ENCODE results near the gene HSD17B13. TPM values are rescaled to one million over a fixed set of nuclear protein-coding genes. Genes with fewer than 3 reads are reported as not detected.

The HSD17B13 gene
- total and polyA plus RNA-seq, 2 of the 13 experiments (the other 11 are each of a cell fraction or from before 2014, with no cell fraction given), result 0.04 to 0.15 TPM

GRCh38 chr4:87266986-87267385 lies 55.7 kb downstream of the HSD17B13 start:
- 22% methylated on average over 3 of the region's 3 CpGs for WGBS (ENCODE audit: low lambda C conversion rate)
- Histone ChIP-seq H3K27me3 (ENCODE audit: control insufficient read depth in 1 of 2, insufficient read depth in 2 of 2, low read length in 2 of 2) (peaks cover 0 to 3% of the 10 kb centered on the region in 2 experiments; a peak in 1 of 5 replicates), H3K9me3 (ENCODE audit: low read length) (peaks cover 8% of the 10 kb centered on the region), H4K20me1 (ENCODE audit: insufficient read depth, low read length) (no peaks in the 10 kb centered on the region), H2AFZ (ENCODE audit: low read length) (no peak overlapping the region), H3K4me3 (replicated peaks in 1 of 3; ENCODE audit: insufficient read depth in 1 of 3, low read depth in 2 of 3, low read length in 3 of 3) (no peak overlapping the region), H3K9ac (ENCODE audit: insufficient read depth, low read depth, low read length) (no peak overlapping the region), H3K4me1 (ENCODE audit: insufficient read depth, low read length) (peaks cover 6% of the 10 kb centered on the region), H3K27ac (ENCODE audit: extremely low read length, insufficient read depth, low read length) (no peak overlapping the region), H3K79me2 (ENCODE audit: insufficient read depth, low read length) (no peaks in the 10 kb centered on the region), H3K36me3 (replicated peaks in 1 of 2; ENCODE audit: control insufficient read depth in 1 of 2, insufficient read depth in 2 of 2, low read length in 2 of 2) (no peaks in the 10 kb centered on the region), H3K4me2 (ENCODE audit: low read depth, low read length) (no peak overlapping the region)
- FAIRE-seq (no peak), ATAC-seq (no peak), DNase-seq (ENCODE audit: low spot score) (no peak)
- in situ Hi-C loops (cut with HindIII; ENCODE audit: extremely low pct_ligation_motif_present, low pct_unique_long_range_greater_than_20kb), result loop anchor here (25.0 kb wide), 1 partner anchor 570 kb away; the partner anchor contains the start of gene MEPE
- BruUV-seq (replicated peaks), result no TSS peak
- ChIA-PET CTCF (ENCODE audit: low intra/inter-chr PET ratio, low total read pairs) (no interaction called here), POLR2A (no interaction called here)
- intact Hi-C loops (cut with micrococcal nuclease; ENCODE audit: unreplicated experiment), result no loop called here
- no peak for TF ChIP-seq RBM22 (optimal IDR thresholded peaks at IDR 0.05; ENCODE audit: low read length)
- TF ChIP-seq, protein P1, sequence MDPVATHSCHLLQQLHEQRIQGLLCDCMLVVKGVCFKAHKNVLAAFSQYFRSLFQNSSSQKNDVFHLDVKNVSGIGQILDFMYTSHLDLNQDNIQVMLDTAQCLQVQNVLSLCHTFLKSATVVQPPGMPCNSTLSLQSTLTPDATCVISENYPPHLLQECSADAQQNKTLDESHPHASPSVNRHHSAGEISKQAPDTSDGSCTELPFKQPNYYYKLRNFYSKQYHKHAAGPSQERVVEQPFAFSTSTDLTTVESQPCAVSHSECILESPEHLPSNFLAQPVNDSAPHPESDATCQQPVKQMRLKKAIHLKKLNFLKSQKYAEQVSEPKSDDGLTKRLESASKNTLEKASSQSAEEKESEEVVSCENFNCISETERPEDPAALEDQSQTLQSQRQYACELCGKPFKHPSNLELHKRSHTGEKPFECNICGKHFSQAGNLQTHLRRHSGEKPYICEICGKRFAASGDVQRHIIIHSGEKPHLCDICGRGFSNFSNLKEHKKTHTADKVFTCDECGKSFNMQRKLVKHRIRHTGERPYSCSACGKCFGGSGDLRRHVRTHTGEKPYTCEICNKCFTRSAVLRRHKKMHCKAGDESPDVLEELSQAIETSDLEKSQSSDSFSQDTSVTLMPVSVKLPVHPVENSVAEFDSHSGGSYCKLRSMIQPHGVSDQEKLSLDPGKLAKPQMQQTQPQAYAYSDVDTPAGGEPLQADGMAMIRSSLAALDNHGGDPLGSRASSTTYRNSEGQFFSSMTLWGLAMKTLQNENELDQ (CRISPR knock-in tag; IDR thresholded peaks at IDR 0.05; ENCODE audit: borderline replicate concordance), result no peak
- no peak for TF ChIP-seq TRIM24 (CRISPR knock-in tag; IDR thresholded peaks at IDR 0.05)
- TF ChIP-seq, protein P2, sequence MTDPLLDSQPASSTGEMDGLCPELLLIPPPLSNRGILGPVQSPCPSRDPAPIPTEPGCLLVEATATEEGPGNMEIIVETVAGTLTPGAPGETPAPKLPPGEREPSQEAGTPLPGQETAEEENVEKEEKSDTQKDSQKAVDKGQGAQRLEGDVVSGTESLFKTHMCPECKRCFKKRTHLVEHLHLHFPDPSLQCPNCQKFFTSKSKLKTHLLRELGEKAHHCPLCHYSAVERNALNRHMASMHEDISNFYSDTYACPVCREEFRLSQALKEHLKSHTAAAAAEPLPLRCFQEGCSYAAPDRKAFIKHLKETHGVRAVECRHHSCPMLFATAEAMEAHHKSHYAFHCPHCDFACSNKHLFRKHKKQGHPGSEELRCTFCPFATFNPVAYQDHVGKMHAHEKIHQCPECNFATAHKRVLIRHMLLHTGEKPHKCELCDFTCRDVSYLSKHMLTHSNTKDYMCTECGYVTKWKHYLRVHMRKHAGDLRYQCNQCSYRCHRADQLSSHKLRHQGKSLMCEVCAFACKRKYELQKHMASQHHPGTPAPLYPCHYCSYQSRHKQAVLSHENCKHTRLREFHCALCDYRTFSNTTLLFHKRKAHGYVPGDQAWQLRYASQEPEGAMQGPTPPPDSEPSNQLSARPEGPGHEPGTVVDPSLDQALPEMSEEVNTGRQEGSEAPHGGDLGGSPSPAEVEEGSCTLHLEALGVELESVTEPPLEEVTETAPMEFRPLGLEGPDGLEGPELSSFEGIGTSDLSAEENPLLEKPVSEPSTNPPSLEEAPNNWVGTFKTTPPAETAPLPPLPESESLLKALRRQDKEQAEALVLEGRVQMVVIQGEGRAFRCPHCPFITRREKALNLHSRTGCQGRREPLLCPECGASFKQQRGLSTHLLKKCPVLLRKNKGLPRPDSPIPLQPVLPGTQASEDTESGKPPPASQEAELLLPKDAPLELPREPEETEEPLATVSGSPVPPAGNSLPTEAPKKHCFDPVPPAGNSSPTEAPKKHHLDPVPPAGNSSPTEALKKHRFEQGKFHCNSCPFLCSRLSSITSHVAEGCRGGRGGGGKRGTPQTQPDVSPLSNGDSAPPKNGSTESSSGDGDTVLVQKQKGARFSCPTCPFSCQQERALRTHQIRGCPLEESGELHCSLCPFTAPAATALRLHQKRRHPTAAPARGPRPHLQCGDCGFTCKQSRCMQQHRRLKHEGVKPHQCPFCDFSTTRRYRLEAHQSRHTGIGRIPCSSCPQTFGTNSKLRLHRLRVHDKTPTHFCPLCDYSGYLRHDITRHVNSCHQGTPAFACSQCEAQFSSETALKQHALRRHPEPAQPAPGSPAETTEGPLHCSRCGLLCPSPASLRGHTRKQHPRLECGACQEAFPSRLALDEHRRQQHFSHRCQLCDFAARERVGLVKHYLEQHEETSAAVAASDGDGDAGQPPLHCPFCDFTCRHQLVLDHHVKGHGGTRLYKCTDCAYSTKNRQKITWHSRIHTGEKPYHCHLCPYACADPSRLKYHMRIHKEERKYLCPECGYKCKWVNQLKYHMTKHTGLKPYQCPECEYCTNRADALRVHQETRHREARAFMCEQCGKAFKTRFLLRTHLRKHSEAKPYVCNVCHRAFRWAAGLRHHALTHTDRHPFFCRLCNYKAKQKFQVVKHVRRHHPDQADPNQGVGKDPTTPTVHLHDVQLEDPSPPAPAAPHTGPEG (CRISPR knock-in tag; IDR thresholded peaks at IDR 0.05), result no peak
- no peak for TF ChIP-seq FLYWCH1 (CRISPR knock-in tag; IDR thresholded peaks at IDR 0.05)
- no peak for TF ChIP-seq HNRNPUL1 (IDR thresholded peaks at IDR 0.05; ENCODE audit: low read depth, low read length)
- no peak for TF ChIP-seq ZMYM3 (CRISPR knock-in tag; IDR thresholded peaks at IDR 0.05)
- no peak for TF ChIP-seq EP300 (IDR thresholded peaks at IDR 0.05; ENCODE audit: low read depth in 2 of 2, low read length in 2 of 2)
- no peak for TF ChIP-seq EP300 (CRISPR knock-in tag; IDR thresholded peaks at IDR 0.05; ENCODE audit: borderline replicate concordance)
- no peak for TF ChIP-seq ZBTB38 (CRISPR knock-in tag; IDR thresholded peaks at IDR 0.05)
